ENCODE results near the gene PKNOX2.

DNA sequence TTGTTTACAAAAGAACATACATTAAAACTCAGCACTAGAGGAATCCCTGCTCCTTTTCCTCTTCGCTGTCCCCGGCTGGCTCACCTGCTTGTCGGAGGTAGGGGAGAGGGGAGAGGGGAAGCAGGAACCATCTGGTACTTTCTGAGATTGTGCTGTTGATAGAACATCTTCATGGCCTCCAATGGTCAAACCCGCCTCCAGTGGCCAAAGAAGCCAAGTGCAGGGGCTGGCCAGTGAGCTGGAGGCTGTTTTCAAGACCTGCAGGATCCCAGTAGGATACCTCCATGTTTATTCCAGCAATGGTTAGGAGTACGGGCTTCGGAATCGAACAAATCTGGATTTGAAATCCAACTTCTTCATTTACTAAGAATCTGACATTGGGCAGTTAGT, 92.6 kb downstream of the PKNOX2 start:
- TF ChIP-seq, protein P1, sequence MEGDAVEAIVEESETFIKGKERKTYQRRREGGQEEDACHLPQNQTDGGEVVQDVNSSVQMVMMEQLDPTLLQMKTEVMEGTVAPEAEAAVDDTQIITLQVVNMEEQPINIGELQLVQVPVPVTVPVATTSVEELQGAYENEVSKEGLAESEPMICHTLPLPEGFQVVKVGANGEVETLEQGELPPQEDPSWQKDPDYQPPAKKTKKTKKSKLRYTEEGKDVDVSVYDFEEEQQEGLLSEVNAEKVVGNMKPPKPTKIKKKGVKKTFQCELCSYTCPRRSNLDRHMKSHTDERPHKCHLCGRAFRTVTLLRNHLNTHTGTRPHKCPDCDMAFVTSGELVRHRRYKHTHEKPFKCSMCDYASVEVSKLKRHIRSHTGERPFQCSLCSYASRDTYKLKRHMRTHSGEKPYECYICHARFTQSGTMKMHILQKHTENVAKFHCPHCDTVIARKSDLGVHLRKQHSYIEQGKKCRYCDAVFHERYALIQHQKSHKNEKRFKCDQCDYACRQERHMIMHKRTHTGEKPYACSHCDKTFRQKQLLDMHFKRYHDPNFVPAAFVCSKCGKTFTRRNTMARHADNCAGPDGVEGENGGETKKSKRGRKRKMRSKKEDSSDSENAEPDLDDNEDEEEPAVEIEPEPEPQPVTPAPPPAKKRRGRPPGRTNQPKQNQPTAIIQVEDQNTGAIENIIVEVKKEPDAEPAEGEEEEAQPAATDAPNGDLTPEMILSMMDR (IDR thresholded peaks at IDR 0.05): no peak
- TF ChIP-seq EP300 (IDR thresholded peaks at IDR 0.05): no peak
- no peak for TF ChIP-seq POLR2A (IDR thresholded peaks at IDR 0.05)
- no peak for TF ChIP-seq POLR2AphosphoS5 (IDR thresholded peaks at IDR 0.05)

Data from gastroesophageal sphincter (tissue), 3 donors.